ENCODE measurements around the gene PCSK1N. TPM values are rescaled to one million over a fixed set of nuclear protein-coding genes. Genes with fewer than 3 reads are reported as not detected.
"Not testable (repeated sequence)": the region's sequence is repeated elsewhere in the genome, so short reads cannot be mapped to it uniquely, and the experiment has no call there.

PCSK1N gene
- total and polyA plus RNA-seq, 7 experiments from 2014 or later = 0.36 to 14.0 (median 4.6) TPM

GRCh38 chrX:48826135-48826875 lies 9.1 kb downstream of the PCSK1N start, which contains the start of gene ERAS:
Gene ERAS (plus strand): TSS chrX:48826513. CDS start chrX:48829124, 2,611 bp downstream.
- DNase-seq (no peak), ATAC-seq (peak; percentile 59)
- no peak within 1 kb of the TSS for H3K4me3 ChIP-seq (ENCODE audit: low read length)
- POLR2A ChIA-PET = no interaction called here
- peak within 1 kb of the TSS in 1 of 9 donors; percentile 67 for H3K27ac Mint-ChIP-seq
- H3K36me3 Mint-ChIP-seq = peaks cover 0 to 20% (median 3%) of the 10 kb centered on the region in 5 donors
- peaks cover 0 to 9% (median 3%) of the 10 kb centered on the region in 7 donors for H3K4me1 Mint-ChIP-seq
- intact Hi-C loops (cut with micrococcal nuclease) = no loop called here
- CTCF ChIA-PET = interaction anchor here (0.6 to 1.6 kb wide), 2 partner anchors 65 to 122 kb away, joined by 3 read pairs; no protein-coding TSS in a partner anchor
- no peaks in the 10 kb centered on the region for H3K4me1 ChIP-seq (ENCODE audit: control insufficient read depth in 2 of 2, insufficient read depth in 2 of 2, low read length in 2 of 2)
- H3K27me3 ChIP-seq (ENCODE audit: control insufficient read depth in 2 of 2, insufficient read depth in 2 of 2, low read length in 2 of 2) = no peaks in the 10 kb centered on the region
- H3K9me3 ChIP-seq (ENCODE audit: control insufficient read depth in 2 of 3, low read length in 3 of 3) = no peaks in the 10 kb centered on the region
- H3K36me3 ChIP-seq (ENCODE audit: control insufficient read depth in 2 of 3, insufficient read depth in 3 of 3, low read length in 3 of 3) = no peaks in the 10 kb centered on the region
- H3K4me3 Mint-ChIP-seq = peak within 1 kb of the TSS in 9 of 10 donors; percentile 5 to 78 (median 57)
- H3K9me3 Mint-ChIP-seq = peaks cover 0 to 5% (median 0%) of the 10 kb centered on the region in 11 donors
- peaks cover 19 to 33% (median 21%) of the 10 kb centered on the region in 5 donors for H3K27me3 Mint-ChIP-seq
- H3K27ac ChIP-seq (ENCODE audit: low read depth, low read length) = no peak within 1 kb of the TSS

DNA sequence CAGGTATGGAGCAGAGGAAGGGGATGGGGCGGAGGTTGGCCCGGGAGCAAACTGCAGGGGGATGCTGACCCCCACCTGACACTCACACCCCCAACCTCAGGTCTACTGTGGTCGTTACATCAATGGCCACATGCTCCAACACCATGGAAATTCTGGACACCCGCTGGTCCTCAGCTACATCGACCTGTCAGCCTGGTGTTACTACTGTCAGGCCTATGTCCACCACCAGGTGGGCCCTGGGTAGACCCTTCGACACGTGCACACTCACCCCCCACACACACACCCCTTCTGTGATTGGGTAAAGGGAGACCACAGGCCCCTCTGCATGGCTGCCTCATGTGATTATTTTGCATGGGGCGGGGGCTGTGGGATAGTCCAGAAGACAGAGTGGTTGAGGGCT lies 11.3 kb downstream of the PCSK1N start:
- Mint-ChIP-seq H3K27ac (no peak overlapping the region), H3K4me3 (no peak overlapping the region), H3K27me3 (peaks cover 10 to 20% (median 12%) of the 10 kb centered on the region in 5 donors), H3K9me3 (peaks cover 0 to 5% (median 0%) of the 10 kb centered on the region in 11 donors), H3K36me3 (peaks cover 0 to 27% (median 4%) of the 10 kb centered on the region in 5 donors), H3K4me1 (peaks cover 0 to 6% (median 3%) of the 10 kb centered on the region in 7 donors)
- ATAC-seq = no peak
- DNase-seq = no peak
- no peaks in the 10 kb centered on the region for H3K27me3 ChIP-seq (ENCODE audit: control insufficient read depth in 2 of 2, insufficient read depth in 2 of 2, low read length in 2 of 2)
- ChIA-PET CTCF (no interaction called here), POLR2A (no interaction called here)
- H3K4me3 ChIP-seq (ENCODE audit: low read length) = no peak overlapping the region
- H3K27ac ChIP-seq (ENCODE audit: low read depth, low read length) = no peak overlapping the region
- H3K36me3 ChIP-seq (ENCODE audit: control insufficient read depth in 2 of 3, insufficient read depth in 3 of 3, low read length in 3 of 3) = no peaks in the 10 kb centered on the region
- H3K9me3 ChIP-seq (ENCODE audit: control insufficient read depth in 2 of 3, low read length in 3 of 3) = no peaks in the 10 kb centered on the region
- intact Hi-C loops (cut with micrococcal nuclease) = no loop called here
- no peaks in the 10 kb centered on the region for H3K4me1 ChIP-seq (ENCODE audit: control insufficient read depth in 2 of 2, insufficient read depth in 2 of 2, low read length in 2 of 2)

DNA sequence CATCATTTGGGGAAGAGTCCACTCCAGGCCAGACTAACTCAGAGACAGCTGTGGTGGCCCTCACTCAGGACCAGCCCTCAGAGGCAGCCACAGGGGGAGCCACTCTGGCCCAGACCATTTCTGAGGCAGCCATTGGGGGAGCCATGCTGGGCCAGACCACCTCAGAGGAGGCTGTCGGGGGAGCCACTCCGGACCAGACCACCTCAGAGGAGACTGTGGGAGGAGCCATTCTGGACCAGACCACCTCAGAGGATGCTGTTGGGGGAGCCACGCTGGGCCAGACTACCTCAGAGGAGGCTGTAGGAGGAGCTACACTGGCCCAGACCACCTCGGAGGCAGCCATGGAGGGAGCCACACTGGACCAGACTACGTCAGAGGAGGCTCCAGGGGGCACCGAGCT lies 12.4 kb downstream of the PCSK1N start:
- Histone ChIP-seq H3K36me3 (ENCODE audit: control insufficient read depth in 2 of 3, insufficient read depth in 3 of 3, low read length in 3 of 3) (peaks cover 0 to 4% (median 0%) of the 10 kb centered on the region in 3 experiments), H3K27ac (ENCODE audit: low read depth, low read length) (no peak overlapping the region), H3K27me3 (ENCODE audit: control insufficient read depth in 2 of 2, insufficient read depth in 2 of 2, low read length in 2 of 2) (no peaks in the 10 kb centered on the region), H3K9me3 (ENCODE audit: control insufficient read depth in 2 of 3, low read length in 3 of 3) (no peaks in the 10 kb centered on the region), H3K4me3 (ENCODE audit: low read length) (no peak overlapping the region), H3K4me1 (ENCODE audit: control insufficient read depth in 2 of 2, insufficient read depth in 2 of 2, low read length in 2 of 2) (no peaks in the 10 kb centered on the region)
- no peak for ATAC-seq
- Mint-ChIP-seq H3K9me3 (peaks cover 0 to 5% (median 0%) of the 10 kb centered on the region in 11 donors), H3K4me1 (peaks cover 0 to 6% (median 3%) of the 10 kb centered on the region in 7 donors), H3K36me3 (peaks cover 0 to 33% (median 4%) of the 10 kb centered on the region in 5 donors), H3K27ac (no peak overlapping the region), H3K4me3 (no peak overlapping the region), H3K27me3 (peaks cover 4 to 12% (median 9%) of the 10 kb centered on the region in 5 donors)
- ChIA-PET POLR2A (no interaction called here), CTCF (interaction anchor here (0.7 kb wide), 1 partner anchor 189 kb away, joined by 4 read pairs; no protein-coding TSS in a partner anchor)
- intact Hi-C loops (cut with micrococcal nuclease) = no loop called here
- no peak for DNase-seq

- H3K27ac Mint-ChIP-seq; H3K4me1 Mint-ChIP-seq; H3K9me3 ChIP-seq (ENCODE audit: control insufficient read depth in 2 of 3, low read length in 3 of 3); H3K4me3 Mint-ChIP-seq; H3K27me3 Mint-ChIP-seq; DNase-seq; CTCF ChIA-PET; H3K4me1 ChIP-seq (ENCODE audit: control insufficient read depth in 2 of 2, insufficient read depth in 2 of 2, low read length in 2 of 2); H3K27ac ChIP-seq (ENCODE audit: low read depth, low read length); ATAC-seq; H3K27me3 ChIP-seq (ENCODE audit: control insufficient read depth in 2 of 2, insufficient read depth in 2 of 2, low read length in 2 of 2); POLR2A ChIA-PET; H3K9me3 Mint-ChIP-seq; H3K4me3 ChIP-seq (ENCODE audit: low read length); intact Hi-C loops (cut with micrococcal nuclease): not testable (repeated sequence)
- H3K36me3 Mint-ChIP-seq = peaks cover 0 to 26% (median 4%) of the 10 kb centered on the region in 5 donors
- peaks cover 0 to 20% (median 0%) of the 10 kb centered on the region in 3 experiments for H3K36me3 ChIP-seq (ENCODE audit: control insufficient read depth in 2 of 3, insufficient read depth in 3 of 3, low read length in 3 of 3)
Observed at GRCh38 chrX:48819394-48819793, 16.0 kb downstream of the PCSK1N start.

DNA sequence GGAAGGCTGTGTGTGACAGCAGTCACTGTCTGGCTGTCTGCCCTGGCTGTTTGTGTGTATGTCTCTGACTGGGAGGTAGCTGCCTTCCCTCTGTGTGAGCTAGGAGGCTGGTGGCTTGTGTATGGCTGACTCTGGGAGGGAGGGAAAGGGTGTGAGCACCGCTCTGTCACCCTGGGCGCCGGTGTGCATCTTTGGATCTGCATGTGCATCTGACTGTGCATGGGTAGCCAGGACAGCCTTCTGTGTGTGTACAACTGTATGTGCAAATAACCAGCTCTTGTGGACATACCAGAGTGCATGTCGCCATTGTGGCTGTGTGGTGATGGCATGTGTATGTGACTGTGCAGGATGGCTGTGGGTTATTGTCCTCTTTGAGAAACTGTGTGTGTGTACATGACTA lies 16.5 kb downstream of the PCSK1N start:
- ATAC-seq = no peak
- H3K36me3 ChIP-seq (ENCODE audit: control insufficient read depth in 2 of 3, insufficient read depth in 3 of 3, low read length in 3 of 3) = peaks cover 0 to 23% (median 0%) of the 10 kb centered on the region in 3 experiments

DNA sequence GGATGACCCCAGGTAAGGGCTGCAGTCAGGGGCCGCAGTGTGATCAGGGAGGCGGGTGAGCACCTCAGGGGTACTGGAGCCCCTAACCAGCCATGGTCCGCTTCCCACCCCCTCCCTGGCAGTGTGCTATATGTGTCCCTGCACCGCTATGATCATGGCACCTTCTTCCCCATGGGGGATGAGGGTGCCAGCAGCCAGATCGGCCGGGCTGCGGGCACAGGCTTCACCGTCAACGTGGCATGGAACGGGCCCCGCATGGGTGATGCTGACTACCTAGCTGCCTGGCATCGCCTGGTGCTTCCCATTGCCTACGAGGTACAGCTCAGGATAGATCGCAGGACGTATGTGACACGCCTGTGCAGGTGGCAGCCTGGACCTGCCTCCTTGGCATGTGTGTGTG lies 17.3 kb downstream of the PCSK1N start:
- Mint-ChIP-seq H3K27me3 (no peaks in the 10 kb centered on the region), H3K4me3 (no peak overlapping the region), H3K27ac (no peak overlapping the region), H3K36me3 (peaks cover 0 to 31% (median 4%) of the 10 kb centered on the region in 5 donors), H3K4me1 (peaks cover 0 to 4% (median 0%) of the 10 kb centered on the region in 7 donors), H3K9me3 (no peaks in the 10 kb centered on the region)
- no peak for DNase-seq
- H3K36me3 ChIP-seq (ENCODE audit: control insufficient read depth in 2 of 3, insufficient read depth in 3 of 3, low read length in 3 of 3) = peaks cover 0 to 23% (median 0%) of the 10 kb centered on the region in 3 experiments
- no peak overlapping the region for H3K4me3 ChIP-seq (ENCODE audit: low read length)
- no peak for ATAC-seq
- ChIA-PET POLR2A (no interaction called here), CTCF (no interaction called here)
- H3K9me3 ChIP-seq (ENCODE audit: control insufficient read depth in 2 of 3, low read length in 3 of 3) = no peaks in the 10 kb centered on the region
- H3K27ac ChIP-seq (ENCODE audit: low read depth, low read length) = no peak overlapping the region
- no peaks in the 10 kb centered on the region for H3K4me1 ChIP-seq (ENCODE audit: control insufficient read depth in 2 of 2, insufficient read depth in 2 of 2, low read length in 2 of 2)
- H3K27me3 ChIP-seq (ENCODE audit: control insufficient read depth in 2 of 2, insufficient read depth in 2 of 2, low read length in 2 of 2) = no peaks in the 10 kb centered on the region
- intact Hi-C loops (cut with micrococcal nuclease) = no loop called here

More for the DNA sequence above, 16.5 kb downstream of the PCSK1N start:
- POLR2A ChIA-PET = no interaction called here
- CTCF ChIA-PET = no interaction called here
- Histone ChIP-seq H3K9me3 (ENCODE audit: control insufficient read depth in 2 of 3, low read length in 3 of 3) (no peaks in the 10 kb centered on the region), H3K27me3 (ENCODE audit: control insufficient read depth in 2 of 2, insufficient read depth in 2 of 2, low read length in 2 of 2) (no peaks in the 10 kb centered on the region), H3K27ac (ENCODE audit: low read depth, low read length) (no peak overlapping the region), H3K4me3 (ENCODE audit: low read length) (no peak overlapping the region), H3K4me1 (ENCODE audit: control insufficient read depth in 2 of 2, insufficient read depth in 2 of 2, low read length in 2 of 2) (no peaks in the 10 kb centered on the region)
- H3K27me3 Mint-ChIP-seq = no peaks in the 10 kb centered on the region
- no peak overlapping the region for H3K27ac Mint-ChIP-seq
- no peak overlapping the region for H3K4me3 Mint-ChIP-seq
- DNase-seq = no peak
- H3K36me3 Mint-ChIP-seq = peaks cover 0 to 26% (median 4%) of the 10 kb centered on the region in 5 donors
- no peaks in the 10 kb centered on the region for H3K9me3 Mint-ChIP-seq
- intact Hi-C loops (cut with micrococcal nuclease) = no loop called here
- H3K4me1 Mint-ChIP-seq = peaks cover 0 to 3% (median 0%) of the 10 kb centered on the region in 7 donors

All from naive thymus-derived CD4-positive, alpha-beta T cell (primary cell).